Memory B cell (primary cell): Measurements from ENCODE around the gene LRRC3.
"Not testable (repeated sequence)": the region's sequence is repeated elsewhere in the genome, so short reads cannot be mapped to it uniquely, and the experiment has no call there.

Experiments used
- ATAC-seq: fragments of 150-1000 bp; cut with Tn5 transposase; 2 replicates; pipeline ENCODE4 v1.10.0; 2021; ENCODE audit warnings: low read depth, mild to moderate bottlenecking, moderate library complexity
- DNase-seq, 2 donors: peaks; one replicate each; pipeline ENCODE4 v3.0.0; 2022; ENCODE audit warnings: low spot score in 2 of 2
- H3K27ac Mint-ChIP-seq: one replicate; pipeline ENCODE4 v1.8.0; 2022; ENCODE audit warnings: mild to moderate bottlenecking, moderate library complexity, mixed read lengths
- H3K27me3 Mint-ChIP-seq: one replicate; pipeline ENCODE4 v1.8.0; 2022; ENCODE audit warnings: mixed read lengths
- H3K36me3 Mint-ChIP-seq: one replicate; pipeline ENCODE4 v1.8.0; 2022; ENCODE audit warnings: mild to moderate bottlenecking, mixed read lengths
- H3K4me1 Mint-ChIP-seq: one replicate; pipeline ENCODE4 v1.8.0; 2022; ENCODE audit warnings: mixed read lengths
- H3K4me3 Mint-ChIP-seq: one replicate; pipeline ENCODE4 v1.8.0; 2022; ENCODE audit warnings: mild to moderate bottlenecking, moderate library complexity, mixed read lengths
- H3K9me3 Mint-ChIP-seq: one replicate; pipeline ENCODE4 v1.8.0; 2022; ENCODE audit warnings: mixed read lengths

Gene LRRC3

DNA sequence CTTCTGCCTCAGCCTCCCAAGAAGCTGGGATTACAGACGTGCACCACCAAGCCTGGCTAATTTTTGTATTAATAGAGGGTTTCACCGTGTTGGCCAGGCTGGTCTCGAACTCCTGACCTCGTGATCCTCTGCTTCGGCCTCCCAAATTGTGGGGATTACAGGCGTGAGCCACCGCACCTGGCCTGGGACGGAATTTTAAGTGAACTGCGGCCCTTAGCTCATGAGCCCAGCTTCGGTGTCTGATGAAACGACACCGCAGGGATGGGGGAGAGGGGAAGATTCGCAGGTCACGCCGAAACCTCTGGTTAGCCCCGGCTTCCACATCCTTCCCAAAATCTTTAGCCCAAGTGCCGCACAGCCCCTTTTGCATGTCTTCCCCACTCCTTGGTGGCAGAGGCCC lies 39.1 kb downstream of the LRRC3 start:
- Mint-ChIP-seq H3K27me3 (peaks cover 22% of the 10 kb centered on the region), H3K36me3 (no peaks in the 10 kb centered on the region), H3K9me3 (peaks cover 10% of the 10 kb centered on the region)

DNA sequence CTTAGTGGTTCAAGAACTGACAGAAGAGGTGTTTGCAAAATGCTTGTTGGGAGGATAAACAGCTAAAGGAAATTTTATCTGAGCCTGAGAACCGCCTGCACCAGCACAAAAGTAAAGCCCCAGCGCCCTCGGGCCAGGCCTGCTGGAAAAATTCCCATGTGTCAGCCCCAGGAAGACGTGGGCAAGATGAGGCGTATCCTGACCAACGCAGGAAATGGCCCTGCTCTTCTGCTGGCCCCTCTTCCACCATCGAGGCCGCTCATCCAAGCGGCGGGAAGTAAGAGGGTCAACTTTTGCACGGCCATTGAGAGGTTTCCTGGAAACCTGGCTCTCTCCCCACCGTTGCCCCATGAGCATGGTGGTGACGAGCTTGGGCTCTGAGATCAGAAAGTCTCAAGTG lies 39.6 kb downstream of the LRRC3 start:
- H3K4me3 Mint-ChIP-seq = no peak overlapping the region
- no peaks in the 10 kb centered on the region for H3K36me3 Mint-ChIP-seq
- peaks cover 20% of the 10 kb centered on the region for H3K27me3 Mint-ChIP-seq
- ATAC-seq (no peak), DNase-seq (no peak)
- no peaks in the 10 kb centered on the region for H3K4me1 Mint-ChIP-seq
- H3K9me3 Mint-ChIP-seq = peaks cover 10% of the 10 kb centered on the region
- no peak overlapping the region for H3K27ac Mint-ChIP-seq

More for the DNA sequence above, 39.1 kb downstream of the LRRC3 start:
- no peak overlapping the region for H3K27ac Mint-ChIP-seq
- H3K4me3 Mint-ChIP-seq = no peak overlapping the region
- H3K4me1 Mint-ChIP-seq = no peaks in the 10 kb centered on the region
- no peak for ATAC-seq
- DNase-seq = no peak

DNA sequence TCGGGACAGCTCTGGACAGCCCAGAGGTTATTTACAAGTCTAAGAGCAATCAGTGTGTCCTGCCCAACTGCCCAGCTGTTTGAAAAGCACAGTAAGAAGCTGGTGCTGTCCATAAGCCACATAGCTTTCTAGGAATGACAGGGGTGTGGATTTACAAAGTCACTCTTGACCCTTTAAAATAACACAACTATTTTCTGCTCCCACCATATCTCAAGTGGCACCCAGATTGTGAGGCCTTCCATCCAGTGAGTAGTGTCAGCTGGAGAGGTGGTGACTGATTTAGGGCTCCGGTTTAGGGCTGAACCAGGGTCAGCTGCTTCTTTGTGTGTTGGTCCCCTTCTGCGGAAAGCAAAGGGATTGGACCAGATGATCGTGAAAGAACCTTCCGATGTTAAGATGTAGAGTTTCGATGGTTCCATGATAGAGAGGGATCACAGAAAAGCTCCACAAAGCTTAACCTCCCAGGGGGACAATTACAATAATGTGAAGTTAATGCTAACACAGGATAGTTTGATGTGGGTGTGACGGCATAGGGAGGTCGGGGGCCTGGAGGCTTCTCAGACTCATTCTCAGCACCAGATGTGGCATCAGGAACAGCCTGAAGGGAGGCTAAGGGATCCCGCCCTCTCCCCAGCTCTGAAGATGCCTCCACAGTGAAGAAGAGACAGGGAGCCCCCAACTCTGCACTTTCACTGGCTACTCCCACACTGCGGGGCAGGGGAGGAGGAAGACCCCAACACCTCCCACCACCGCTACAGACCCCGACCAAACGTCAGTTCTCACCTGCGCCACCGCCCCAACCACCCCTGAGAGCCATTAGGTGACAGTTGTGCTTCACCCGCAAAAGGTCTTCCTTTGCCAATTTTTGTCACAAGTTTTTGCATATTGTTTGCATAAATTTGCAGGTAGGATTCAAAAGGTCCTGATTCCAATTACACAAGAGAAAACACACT lies 40.6 kb downstream of the LRRC3 start:
- H3K4me1 Mint-ChIP-seq = no peaks in the 10 kb centered on the region
- H3K9me3 Mint-ChIP-seq = peaks cover 10% of the 10 kb centered on the region
- DNase-seq (no peak), ATAC-seq (no peak)
- H3K36me3 Mint-ChIP-seq = no peaks in the 10 kb centered on the region
- H3K27ac Mint-ChIP-seq = no peak overlapping the region
- H3K4me3 Mint-ChIP-seq = no peak overlapping the region
- H3K27me3 Mint-ChIP-seq = peaks cover 16% of the 10 kb centered on the region

DNA sequence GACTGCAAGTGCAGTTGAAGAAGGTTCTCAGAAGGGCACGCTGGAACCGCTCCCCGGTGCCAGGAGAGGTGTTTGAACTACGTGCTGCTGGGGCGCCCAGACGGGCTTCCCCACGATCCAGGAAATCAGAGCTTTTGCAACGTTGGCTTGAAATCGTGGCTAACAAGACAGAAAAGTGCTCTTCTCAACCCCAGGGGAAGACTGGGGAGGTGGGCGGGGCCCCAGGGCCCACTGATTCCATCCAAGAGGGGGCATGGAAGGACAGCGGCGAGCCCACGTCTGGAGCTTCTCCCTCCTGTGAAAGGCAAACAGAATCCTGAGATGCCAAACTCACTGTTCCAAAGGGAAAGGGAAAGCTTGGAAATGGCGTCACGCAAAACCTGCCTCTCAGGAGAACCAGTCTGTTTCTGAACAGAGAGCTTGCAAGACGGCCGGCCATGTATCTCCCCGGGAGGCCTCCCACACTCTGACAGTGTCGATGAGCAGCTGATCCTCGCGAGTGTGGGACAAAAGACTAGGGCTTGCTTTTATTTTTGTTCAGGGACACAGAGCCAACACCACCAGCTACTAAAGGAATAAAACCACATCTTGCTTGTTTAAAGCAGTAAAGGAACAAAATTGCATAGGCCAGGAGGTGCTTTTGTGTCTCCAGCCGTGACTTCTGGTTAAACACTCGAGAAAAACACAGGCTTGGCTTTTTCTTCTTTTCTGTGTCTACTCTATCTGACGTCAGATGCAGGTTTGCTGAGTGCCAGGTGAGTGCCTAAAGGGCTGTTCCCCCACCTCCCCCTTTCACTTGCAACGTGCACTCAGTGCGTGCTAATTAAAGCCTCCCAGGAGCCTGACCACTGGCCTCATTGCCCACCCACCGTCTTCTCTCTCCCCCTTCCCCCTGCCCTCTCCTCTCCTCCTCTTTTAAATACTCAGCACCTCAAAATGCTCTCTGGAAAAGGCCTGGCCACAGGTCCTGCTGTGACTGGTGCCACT lies 41.5 kb downstream of the LRRC3 start:
- Mint-ChIP-seq H3K27ac (no peak overlapping the region), H3K4me3 (no peak overlapping the region)

DNA sequence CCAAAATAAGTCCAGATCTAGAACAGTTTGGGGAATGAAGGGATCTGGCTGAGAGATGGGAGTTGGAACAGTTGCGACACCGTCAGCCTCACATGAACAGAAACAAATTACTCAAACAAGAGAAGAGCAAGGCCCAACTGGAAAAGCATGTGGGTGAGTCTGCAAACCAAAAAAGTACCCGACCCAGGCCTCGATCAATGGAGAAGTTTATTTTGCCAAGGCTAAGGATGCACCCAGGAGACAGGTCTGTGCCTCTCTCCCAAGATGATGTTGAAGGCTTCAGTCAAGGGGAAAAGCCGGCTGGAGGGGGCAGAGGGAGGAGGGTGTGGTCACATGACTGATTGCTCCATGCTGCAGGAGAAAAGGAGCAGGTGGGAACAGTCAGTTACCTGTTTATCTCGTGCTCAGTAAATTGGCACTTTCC lies 42.4 kb downstream of the LRRC3 start:
- Mint-ChIP-seq H3K9me3 (peaks cover 4% of the 10 kb centered on the region), H3K27me3 (peaks cover 9% of the 10 kb centered on the region)
- ATAC-seq = no peak

More for the DNA sequence above, 41.5 kb downstream of the LRRC3 start:
- DNase-seq (no peak), ATAC-seq (no peak)
- Mint-ChIP-seq H3K4me1 (no peaks in the 10 kb centered on the region), H3K27me3 (peaks cover 15% of the 10 kb centered on the region), H3K9me3 (peaks cover 10% of the 10 kb centered on the region), H3K36me3 (no peaks in the 10 kb centered on the region)

DNA sequence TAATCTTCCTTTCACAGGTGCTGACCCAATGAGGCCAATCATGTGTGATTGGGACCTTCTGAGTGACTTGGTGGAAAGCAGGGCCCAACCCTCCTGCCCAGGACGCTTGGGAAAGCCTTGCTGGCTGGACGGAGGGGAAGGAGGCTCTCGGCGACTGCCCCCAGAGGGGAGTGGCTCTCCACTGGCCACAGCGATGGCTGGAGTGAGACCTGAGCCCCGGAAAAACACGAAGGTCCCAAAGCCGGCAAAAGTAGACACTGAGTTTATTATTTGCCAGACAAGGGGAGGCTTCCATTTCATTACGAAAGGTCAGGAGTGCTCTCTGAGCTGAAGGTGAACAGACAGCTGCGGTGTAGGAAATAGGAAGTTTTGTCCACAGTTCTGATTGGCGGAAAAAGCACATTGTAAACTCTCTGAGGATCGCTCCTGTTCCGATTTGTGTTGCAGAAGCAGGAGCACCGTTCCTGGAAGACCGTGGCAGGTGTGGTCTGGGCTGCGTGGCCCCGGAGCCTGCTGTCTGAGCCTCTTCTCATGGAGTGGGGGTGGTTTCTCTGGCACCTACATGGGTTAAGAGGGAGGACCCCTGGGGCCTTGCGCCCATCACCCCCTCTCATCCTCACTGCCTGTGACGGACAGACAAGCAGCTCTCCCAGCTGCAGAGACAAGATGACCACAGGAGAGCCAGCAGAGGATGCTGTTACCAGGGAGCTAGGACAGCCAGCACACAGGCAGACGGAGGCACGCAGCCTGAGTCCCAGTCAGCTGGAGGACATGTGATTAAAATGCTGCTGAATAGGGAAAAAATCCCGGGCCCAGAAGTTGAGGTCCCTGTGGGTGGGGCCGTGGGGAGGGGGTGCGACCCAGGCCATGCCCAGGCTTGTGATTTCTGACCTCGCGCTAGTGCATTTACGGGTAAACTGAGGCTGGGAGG lies 43.2 kb downstream of the LRRC3 start:
- H3K9me3 Mint-ChIP-seq = no peaks in the 10 kb centered on the region
- H3K27ac Mint-ChIP-seq = no peak overlapping the region
- DNase-seq (no peak), ATAC-seq (no peak)
- no peaks in the 10 kb centered on the region for H3K4me1 Mint-ChIP-seq
- H3K4me3 Mint-ChIP-seq = no peak overlapping the region
- no peaks in the 10 kb centered on the region for H3K36me3 Mint-ChIP-seq
- H3K27me3 Mint-ChIP-seq = peaks cover 11% of the 10 kb centered on the region

More for the DNA sequence above, 42.4 kb downstream of the LRRC3 start:
- Mint-ChIP-seq H3K4me1 (no peaks in the 10 kb centered on the region), H3K4me3 (no peak overlapping the region), H3K36me3 (no peaks in the 10 kb centered on the region), H3K27ac (no peak overlapping the region)
- DNase-seq = no peak

DNA sequence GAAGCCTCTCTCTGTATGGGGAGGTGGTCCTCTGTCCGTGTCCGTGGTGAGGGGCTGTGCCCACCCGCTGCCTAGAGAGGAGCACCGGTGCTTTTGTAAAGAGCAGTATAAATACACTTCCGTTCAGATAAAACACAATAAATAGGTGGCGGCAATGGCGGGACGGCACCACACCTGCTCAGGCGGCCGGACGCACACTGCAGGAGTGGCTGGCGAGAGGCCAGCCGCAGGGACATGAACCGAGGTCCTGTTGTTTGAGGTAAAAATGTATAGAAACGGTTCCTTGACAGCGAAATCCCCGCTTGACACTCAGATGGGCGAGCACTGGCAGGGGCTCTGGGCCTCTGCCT lies 43.9 kb downstream of the LRRC3 start:
- Mint-ChIP-seq H3K27me3 (peaks cover 11% of the 10 kb centered on the region), H3K27ac (no peak overlapping the region), H3K4me3 (no peak overlapping the region), H3K9me3 (no peaks in the 10 kb centered on the region), H3K36me3 (no peaks in the 10 kb centered on the region), H3K4me1 (peaks cover 6% of the 10 kb centered on the region)
- no peak for ATAC-seq
- no peak for DNase-seq

DNA sequence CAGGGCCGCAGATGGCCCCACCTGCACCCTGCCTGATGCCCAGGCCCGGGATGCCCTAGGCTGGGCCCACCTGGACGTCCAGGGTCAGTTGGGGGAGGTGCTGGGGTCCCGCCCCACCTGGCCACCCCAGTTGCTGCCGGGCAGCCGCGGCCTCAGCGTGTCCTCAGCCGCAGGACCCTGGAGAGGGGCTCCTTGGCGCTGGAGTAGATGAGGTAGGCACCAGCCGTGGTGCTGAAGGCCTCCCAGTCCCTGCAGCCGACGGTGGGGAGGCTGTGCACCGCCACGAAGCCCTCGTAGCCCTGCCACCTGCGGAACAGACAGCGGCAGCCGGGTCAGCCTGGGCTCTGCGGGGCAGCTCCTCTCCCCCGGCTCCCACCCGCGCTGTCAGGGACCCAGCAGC lies 44.3 kb downstream of the LRRC3 start:
- no peak for ATAC-seq
- DNase-seq = no peak
- Mint-ChIP-seq H3K4me3 (no peak overlapping the region), H3K36me3 (no peaks in the 10 kb centered on the region), H3K4me1 (peaks cover 7% of the 10 kb centered on the region), H3K9me3 (no peaks in the 10 kb centered on the region), H3K27ac (no peak overlapping the region), H3K27me3 (peaks cover 11% of the 10 kb centered on the region)

DNA sequence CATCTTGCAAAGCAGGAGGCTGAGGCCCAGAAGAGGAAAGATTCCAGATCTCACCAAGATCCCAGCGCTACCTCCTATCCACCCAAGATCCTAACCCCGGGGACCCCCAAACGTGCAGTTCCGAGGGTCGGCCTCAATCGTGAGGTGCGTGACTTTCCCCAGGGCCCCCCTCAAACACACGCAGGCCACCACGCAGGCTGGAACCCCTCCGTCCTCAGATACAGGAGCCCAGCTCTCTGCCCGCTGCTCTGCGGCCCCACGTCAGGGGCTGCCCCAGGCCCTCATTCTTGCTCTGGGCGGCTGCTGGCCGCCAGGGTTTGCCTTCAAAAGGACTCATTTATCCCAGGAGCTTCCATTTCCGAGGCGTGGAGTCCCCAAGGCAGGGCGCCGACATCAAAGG lies 44.8 kb downstream of the LRRC3 start:
- Mint-ChIP-seq H3K4me3 (no peak overlapping the region), H3K4me1 (peaks cover 7% of the 10 kb centered on the region), H3K27ac (no peak overlapping the region), H3K9me3 (no peaks in the 10 kb centered on the region), H3K36me3 (no peaks in the 10 kb centered on the region), H3K27me3 (peaks cover 11% of the 10 kb centered on the region)
- DNase-seq = no peak
- no peak for ATAC-seq

DNA sequence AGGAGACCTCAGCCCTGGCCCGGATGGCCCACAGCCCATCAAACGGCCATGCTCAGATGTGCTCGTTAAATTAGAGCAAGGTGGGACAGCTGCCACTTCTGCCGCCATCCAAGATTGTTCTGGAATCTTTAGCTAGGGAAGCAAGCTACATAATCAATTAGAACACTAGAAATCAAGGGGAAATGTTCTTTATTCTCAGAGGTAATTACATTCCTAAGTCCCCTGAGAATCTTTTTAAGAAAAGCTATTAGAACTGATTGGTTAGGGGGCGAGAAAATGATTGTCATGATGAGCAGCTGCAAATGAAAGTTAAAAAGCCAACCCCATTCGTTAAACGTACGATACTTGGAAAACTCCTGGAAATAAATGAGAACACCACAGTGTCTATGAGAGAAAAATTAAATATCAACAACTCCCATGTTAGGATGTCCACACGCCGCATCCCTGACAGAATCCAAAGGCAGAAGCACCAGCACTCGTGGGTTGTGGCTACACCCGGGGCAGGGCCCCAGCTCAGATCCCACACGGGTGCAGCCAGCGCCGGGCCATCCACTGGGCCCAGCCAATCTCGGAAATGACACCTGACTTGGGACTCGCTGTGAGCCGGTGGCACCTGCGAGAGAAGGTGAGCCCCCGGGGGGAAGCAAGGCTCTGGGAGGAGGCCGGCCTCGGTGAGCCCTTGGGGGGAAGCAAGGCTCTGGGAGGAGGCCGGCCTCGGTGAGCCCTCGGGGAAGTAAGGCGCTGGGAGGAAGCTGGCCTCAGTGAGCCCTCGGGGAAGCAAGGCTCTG lies 47.1 kb downstream of the LRRC3 start:
- ATAC-seq (no peak), DNase-seq (no peak)
- H3K27ac Mint-ChIP-seq = peak overlapping the region; percentile 86
- H3K36me3 Mint-ChIP-seq = no peaks in the 10 kb centered on the region
- H3K9me3 Mint-ChIP-seq = no peaks in the 10 kb centered on the region
- no peak overlapping the region for H3K4me3 Mint-ChIP-seq
- H3K27me3 Mint-ChIP-seq = peaks cover 2% of the 10 kb centered on the region
- peaks cover 7% of the 10 kb centered on the region for H3K4me1 Mint-ChIP-seq

DNA sequence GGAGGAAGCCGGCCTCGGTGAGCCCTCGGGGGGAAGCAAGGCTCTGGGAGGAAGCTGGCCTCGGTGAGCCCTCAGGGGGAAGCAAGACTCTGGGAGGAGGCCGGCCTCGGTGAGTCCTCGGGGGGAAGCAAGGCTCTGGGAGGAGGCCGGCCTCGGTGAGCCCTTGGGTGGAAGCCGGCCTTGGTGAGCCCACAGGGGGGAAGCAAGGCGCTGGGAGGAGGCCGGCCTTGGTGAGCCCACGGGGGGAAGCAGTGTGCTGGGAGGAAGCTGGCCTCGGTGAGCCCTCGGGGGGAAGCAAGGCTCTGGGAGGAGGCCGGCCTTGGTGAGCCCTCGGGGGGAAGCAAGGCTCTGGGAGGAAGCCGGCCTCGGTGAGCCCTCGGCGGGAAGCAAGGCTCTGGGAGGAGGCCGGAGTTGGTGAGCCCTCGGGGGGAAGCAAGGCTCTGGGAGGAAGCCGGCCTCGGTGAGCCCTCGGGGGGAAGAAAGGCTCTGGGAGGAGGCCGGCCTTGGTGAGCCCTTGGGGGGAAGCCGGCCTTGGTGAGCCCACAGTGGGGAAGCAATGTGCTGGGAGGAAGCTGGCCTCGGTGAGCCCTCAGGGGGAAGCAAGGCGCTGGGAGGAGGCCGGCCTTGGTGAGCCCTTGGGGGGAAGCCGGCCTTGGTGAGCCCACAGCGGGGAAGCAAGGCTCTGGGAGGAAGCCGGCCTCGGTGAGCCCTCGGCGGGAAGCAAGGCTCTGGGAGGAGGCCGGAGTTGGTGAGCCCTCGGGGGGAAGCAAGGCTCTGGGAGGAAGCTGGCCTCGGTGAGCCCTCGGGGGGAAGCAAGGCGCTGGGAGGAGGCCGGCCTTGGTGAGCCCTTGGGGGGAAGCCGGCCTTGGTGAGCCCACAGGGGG lies 47.9 kb downstream of the LRRC3 start:
- peak overlapping the region; percentile 32 for H3K4me3 Mint-ChIP-seq
- not testable (repeated sequence) for DNase-seq, H3K36me3 Mint-ChIP-seq, H3K9me3 Mint-ChIP-seq, ATAC-seq, H3K27me3 Mint-ChIP-seq, H3K4me1 Mint-ChIP-seq
- peak overlapping the region; percentile 86 for H3K27ac Mint-ChIP-seq

DNA sequence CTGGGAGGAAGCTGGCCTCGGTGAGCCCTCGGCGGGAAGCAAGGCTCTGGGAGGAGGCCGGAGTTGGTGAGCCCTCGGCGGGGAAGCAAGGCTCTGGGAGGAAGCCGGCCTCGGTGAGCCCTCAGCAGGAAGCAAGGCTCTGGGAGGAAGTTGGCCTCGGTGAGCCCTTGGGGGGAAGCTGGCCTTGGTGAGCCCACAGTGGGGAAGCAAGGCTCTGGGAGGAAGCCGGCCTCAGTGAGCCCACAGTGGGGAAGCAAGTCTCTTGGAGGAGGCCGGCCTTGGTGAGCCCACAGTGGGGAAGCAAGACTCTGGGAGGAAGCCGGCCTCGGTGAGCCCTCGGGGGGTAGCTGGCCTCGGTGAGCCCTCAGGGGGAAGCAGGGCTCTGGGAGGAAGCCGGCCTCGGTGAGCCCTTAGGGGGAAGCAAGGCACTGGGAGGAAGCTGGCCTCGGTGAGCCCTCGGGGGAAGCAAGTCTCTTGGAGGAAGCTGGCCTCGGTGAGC lies 48.6 kb downstream of the LRRC3 start:
- ATAC-seq (no peak), DNase-seq (no peak)
- no peaks in the 10 kb centered on the region for H3K36me3 Mint-ChIP-seq
- H3K27ac Mint-ChIP-seq = peak overlapping the region; percentile 55
- H3K27me3 Mint-ChIP-seq = peaks cover 2% of the 10 kb centered on the region
- H3K4me1 Mint-ChIP-seq = peaks cover 7% of the 10 kb centered on the region
- H3K9me3 Mint-ChIP-seq = no peaks in the 10 kb centered on the region
- peak overlapping the region; percentile 32 for H3K4me3 Mint-ChIP-seq
